T-helper 1 cell treated with Interleukin-12 subunit alpha and Interleukin-12 subunit beta and Interleukin-4 antibody, amounts not matched to agents 30 μg/mL and 1 μg/mL, for 36 hours (primary cell): ENCODE measurements around the gene MIA2.

Experiments
- H3K27ac Mint-ChIP-seq: one replicate; pipeline ENCODE4 v1.8.0; 2021; ENCODE audit warnings: mild to moderate bottlenecking, mixed read lengths
- H3K27me3 Mint-ChIP-seq: one replicate; pipeline ENCODE4 v1.8.0; 2021; ENCODE audit warnings: low read depth, mixed read lengths
- H3K36me3 Mint-ChIP-seq: one replicate; pipeline ENCODE4 v1.8.0; 2021; ENCODE audit warnings: low read depth, mixed read lengths
- H3K4me1 Mint-ChIP-seq: one replicate; pipeline ENCODE4 v1.8.0; 2021; ENCODE audit warnings: low read depth, mixed read lengths
- H3K4me3 Mint-ChIP-seq: one replicate; pipeline ENCODE4 v1.8.0; 2021; ENCODE audit warnings: mild to moderate bottlenecking, moderate library complexity, mixed read lengths
- H3K9me3 Mint-ChIP-seq: one replicate; pipeline ENCODE4 v1.8.0; 2021; ENCODE audit warnings: mixed read lengths

The MIA2 gene

GRCh38 chr14:39366460-39367386 is 133.0 kb downstream of the MIA2 start:
- H3K4me3 Mint-ChIP-seq = no peak overlapping the region
- H3K36me3 Mint-ChIP-seq = peaks cover 38% of the 10 kb centered on the region
- H3K27ac Mint-ChIP-seq = no peak overlapping the region
- peaks cover 4% of the 10 kb centered on the region for H3K4me1 Mint-ChIP-seq
- H3K9me3 Mint-ChIP-seq = peaks cover 20% of the 10 kb centered on the region
- no peaks in the 10 kb centered on the region for H3K27me3 Mint-ChIP-seq

GRCh38 chr14:39367387-39367751 is 133.7 kb downstream of the MIA2 start:
- Mint-ChIP-seq H3K4me1 (peaks cover 4% of the 10 kb centered on the region), H3K27me3 (no peaks in the 10 kb centered on the region), H3K4me3 (no peak overlapping the region), H3K27ac (no peak overlapping the region), H3K36me3 (peaks cover 35% of the 10 kb centered on the region), H3K9me3 (peaks cover 20% of the 10 kb centered on the region)

GRCh38 chr14:39368261-39368959 is 134.7 kb downstream of the MIA2 start:
- H3K4me1 Mint-ChIP-seq = peaks cover 3% of the 10 kb centered on the region
- no peak overlapping the region for H3K27ac Mint-ChIP-seq
- H3K9me3 Mint-ChIP-seq = peaks cover 20% of the 10 kb centered on the region
- no peak overlapping the region for H3K4me3 Mint-ChIP-seq
- H3K27me3 Mint-ChIP-seq = no peaks in the 10 kb centered on the region
- H3K36me3 Mint-ChIP-seq = peaks cover 28% of the 10 kb centered on the region

- no peaks in the 10 kb centered on the region for H3K4me1 Mint-ChIP-seq
- no peak overlapping the region for H3K4me3 Mint-ChIP-seq
- H3K9me3 Mint-ChIP-seq = peaks cover 14% of the 10 kb centered on the region
- H3K36me3 Mint-ChIP-seq = peaks cover 23% of the 10 kb centered on the region
- no peak overlapping the region for H3K27ac Mint-ChIP-seq
- no peaks in the 10 kb centered on the region for H3K27me3 Mint-ChIP-seq
Observed at GRCh38 chr14:39369029-39369428, 135.3 kb downstream of the MIA2 start.

GRCh38 chr14:39370415-39370814 is 136.7 kb downstream of the MIA2 start:
- Mint-ChIP-seq H3K27me3 (no peaks in the 10 kb centered on the region), H3K4me3 (no peak overlapping the region), H3K36me3 (peaks cover 11% of the 10 kb centered on the region), H3K9me3 (peaks cover 6% of the 10 kb centered on the region), H3K27ac (no peak overlapping the region), H3K4me1 (no peaks in the 10 kb centered on the region)

- H3K36me3 Mint-ChIP-seq = peaks cover 9% of the 10 kb centered on the region
- H3K27me3 Mint-ChIP-seq = no peaks in the 10 kb centered on the region
- no peaks in the 10 kb centered on the region for H3K9me3 Mint-ChIP-seq
- H3K27ac Mint-ChIP-seq = no peak overlapping the region
- no peak overlapping the region for H3K4me3 Mint-ChIP-seq
- no peaks in the 10 kb centered on the region for H3K4me1 Mint-ChIP-seq
Observed at GRCh38 chr14:39372656-39373055, 138.9 kb downstream of the MIA2 start.

GRCh38 chr14:39374851-39375250 is 141.1 kb downstream of the MIA2 start:
- H3K9me3 Mint-ChIP-seq = no peaks in the 10 kb centered on the region

DNA sequence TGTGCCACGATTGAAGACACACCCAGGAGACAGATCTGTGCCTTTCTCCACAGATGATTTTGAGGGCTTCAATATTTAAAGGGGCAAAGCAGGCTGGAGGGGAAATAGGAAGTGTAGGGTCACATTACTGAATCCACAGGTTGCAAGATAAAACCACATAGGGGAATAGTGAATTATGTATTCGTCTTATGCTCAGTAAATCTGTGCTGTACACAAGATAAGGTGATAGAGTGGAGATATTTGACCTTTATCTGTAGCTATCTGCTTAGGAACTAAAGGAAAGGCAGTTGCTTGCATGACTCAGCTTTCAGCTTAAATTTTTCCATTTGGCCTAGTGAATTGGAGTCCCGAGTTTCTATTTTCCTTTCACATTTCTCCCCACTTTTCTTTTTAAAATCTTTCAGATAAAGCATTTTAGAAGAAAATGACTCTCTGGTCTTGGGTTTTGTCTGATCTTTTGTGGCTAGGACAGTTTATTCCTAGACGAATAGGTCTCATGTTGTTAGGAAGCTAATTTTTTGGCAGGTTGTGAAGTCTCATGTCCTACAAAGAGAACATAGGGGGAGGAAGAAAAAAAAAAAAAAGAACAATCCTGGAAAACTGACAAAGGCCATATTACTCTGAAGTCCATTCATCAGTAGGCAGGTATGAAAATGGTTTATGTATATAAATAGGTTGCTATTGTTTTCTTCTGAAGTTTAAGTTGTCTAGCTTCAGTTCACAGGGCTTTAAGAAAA is 143.1 kb downstream of the MIA2 start:
- H3K36me3 Mint-ChIP-seq = peaks cover 4% of the 10 kb centered on the region
- H3K27me3 Mint-ChIP-seq = no peaks in the 10 kb centered on the region
- no peaks in the 10 kb centered on the region for H3K9me3 Mint-ChIP-seq
- no peaks in the 10 kb centered on the region for H3K4me1 Mint-ChIP-seq
- no peak overlapping the region for H3K4me3 Mint-ChIP-seq
- H3K27ac Mint-ChIP-seq = no peak overlapping the region

More at GRCh38 chr14:39374851-39375250, 141.1 kb downstream of the MIA2 start:
- no peaks in the 10 kb centered on the region for H3K4me1 Mint-ChIP-seq
- peaks cover 9% of the 10 kb centered on the region for H3K36me3 Mint-ChIP-seq
- no peak overlapping the region for H3K4me3 Mint-ChIP-seq
- no peak overlapping the region for H3K27ac Mint-ChIP-seq
- no peaks in the 10 kb centered on the region for H3K27me3 Mint-ChIP-seq

GRCh38 chr14:39381366-39381765 is 147.7 kb downstream of the MIA2 start:
- peaks cover 15% of the 10 kb centered on the region for H3K4me1 Mint-ChIP-seq
- H3K27me3 Mint-ChIP-seq = no peaks in the 10 kb centered on the region
- H3K27ac Mint-ChIP-seq = no peak overlapping the region
- no peaks in the 10 kb centered on the region for H3K9me3 Mint-ChIP-seq
- peaks cover 4% of the 10 kb centered on the region for H3K36me3 Mint-ChIP-seq
- H3K4me3 Mint-ChIP-seq = no peak overlapping the region

DNA sequence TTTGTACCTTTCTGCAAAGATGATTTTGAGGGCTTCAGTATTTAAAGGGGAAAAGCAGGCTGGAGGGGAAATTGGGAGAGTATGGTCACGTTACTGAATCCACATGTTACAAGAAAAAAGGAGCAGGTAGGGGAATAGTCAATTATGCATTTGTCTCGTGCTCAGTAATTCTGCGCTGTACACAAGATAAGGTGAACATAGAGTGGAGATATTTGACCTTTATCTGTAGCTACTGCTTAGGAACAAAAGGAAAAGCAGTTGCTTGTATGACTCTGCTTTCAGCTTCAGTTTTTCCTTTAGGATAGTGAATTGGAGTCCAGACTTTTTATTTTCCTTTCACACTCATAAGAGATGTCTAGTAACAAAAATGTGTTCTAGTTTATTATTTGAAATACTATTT is 148.7 kb downstream of the MIA2 start:
- no peak overlapping the region for H3K27ac Mint-ChIP-seq
- H3K9me3 Mint-ChIP-seq = no peaks in the 10 kb centered on the region
- H3K4me3 Mint-ChIP-seq = no peak overlapping the region
- no peaks in the 10 kb centered on the region for H3K27me3 Mint-ChIP-seq
- H3K36me3 Mint-ChIP-seq = peaks cover 2% of the 10 kb centered on the region
- peaks cover 15% of the 10 kb centered on the region for H3K4me1 Mint-ChIP-seq

DNA sequence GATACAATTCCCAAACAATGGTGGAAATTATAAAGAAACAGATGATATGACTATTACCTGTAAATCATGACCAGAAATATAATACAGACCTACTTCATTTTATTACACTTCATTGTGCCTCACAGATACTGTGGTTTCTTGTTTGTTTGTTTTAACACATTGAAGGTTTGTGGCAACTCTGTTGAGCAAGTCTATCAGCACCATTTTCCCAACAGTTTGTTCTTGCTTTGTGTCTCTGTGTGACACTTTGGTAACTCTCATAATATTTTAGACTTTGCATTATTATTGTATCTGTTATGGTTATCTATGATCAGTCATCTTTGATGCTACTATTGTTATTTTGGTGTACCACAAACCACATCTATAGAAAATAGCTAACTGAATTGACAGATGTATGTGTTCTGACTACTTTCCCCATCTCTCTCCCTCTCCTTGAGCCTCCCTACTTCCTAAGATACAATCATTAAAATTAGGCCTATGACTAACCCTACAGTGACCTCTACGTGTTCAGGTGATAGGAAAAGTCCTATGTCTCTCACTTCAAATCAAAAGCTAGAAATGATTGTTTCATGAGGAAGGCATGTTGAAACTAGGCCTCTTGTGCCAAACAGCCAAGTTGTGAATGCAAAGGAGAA is 149.4 kb downstream of the MIA2 start:
- H3K4me1 Mint-ChIP-seq = peaks cover 15% of the 10 kb centered on the region
- no peaks in the 10 kb centered on the region for H3K27me3 Mint-ChIP-seq
- peaks cover 2% of the 10 kb centered on the region for H3K36me3 Mint-ChIP-seq
- H3K27ac Mint-ChIP-seq = no peak overlapping the region
- H3K9me3 Mint-ChIP-seq = no peaks in the 10 kb centered on the region
- H3K4me3 Mint-ChIP-seq = no peak overlapping the region

- Mint-ChIP-seq H3K36me3 (peaks cover 4% of the 10 kb centered on the region), H3K27me3 (no peaks in the 10 kb centered on the region), H3K4me1 (peaks cover 15% of the 10 kb centered on the region), H3K27ac (no peak overlapping the region), H3K9me3 (no peaks in the 10 kb centered on the region), H3K4me3 (no peak overlapping the region)
Observed at GRCh38 chr14:39383741-39384140, 150.0 kb downstream of the MIA2 start.

GRCh38 chr14:39384177-39384576 is 150.5 kb downstream of the MIA2 start:
- no peaks in the 10 kb centered on the region for H3K9me3 Mint-ChIP-seq
- no peak overlapping the region for H3K27ac Mint-ChIP-seq
- no peaks in the 10 kb centered on the region for H3K27me3 Mint-ChIP-seq
- peaks cover 4% of the 10 kb centered on the region for H3K36me3 Mint-ChIP-seq
- peaks cover 15% of the 10 kb centered on the region for H3K4me1 Mint-ChIP-seq
- H3K4me3 Mint-ChIP-seq = no peak overlapping the region

- H3K4me1 Mint-ChIP-seq = peaks cover 3% of the 10 kb centered on the region
- no peaks in the 10 kb centered on the region for H3K9me3 Mint-ChIP-seq
- H3K27me3 Mint-ChIP-seq = no peaks in the 10 kb centered on the region
- no peak overlapping the region for H3K27ac Mint-ChIP-seq
- H3K36me3 Mint-ChIP-seq = peaks cover 12% of the 10 kb centered on the region
- H3K4me3 Mint-ChIP-seq = no peak overlapping the region
Observed at GRCh38 chr14:39393289-39393688, 159.6 kb downstream of the MIA2 start.
